A549 (cell line): Measurements from ENCODE around the gene SRSF4. TPM values are rescaled to one million over a fixed set of nuclear protein-coding genes. Genes with fewer than 3 reads are reported as not detected.
A peak's percentile ranks its signal among the peaks of the same experiment; 100 is the strongest.

Experiments used
- ATAC-seq, 2 experiments: fragments of 200-7000 bp in 1 of 2; fragments of >200 bp in 1 of 2; cut with Nextera tagmentation in 1 of 2; cut with Tn5 transposase in 1 of 2; 3 replicates each; pipeline versions ENCODE4 v1.8.0 to v1.9.1; 2018 to 2020; ENCODE audit warnings: mild to moderate bottlenecking in 1 of 2, moderate library complexity in 1 of 2
- CTCF ChIA-PET: fragments of 300-600 bp; sonication (Branson Sonifier 250); formaldehyde crosslinking; extraction: SDS; loops from one replicate; lab custom pipeline; 2021; ENCODE audit warnings: antibody characterized with exemption, inconsistent platforms; lab: Yijun Ruan, JAX
- POLR2A ChIA-PET: fragments of 350-600 bp; formaldehyde crosslinking; extraction: SDS; loops from one replicate; lab custom pipeline; 2021; ENCODE audit warnings: antibody characterized with exemption, inconsistent platforms; lab: Yijun Ruan, JAX
- DNase-seq, 2 experiments: peaks; one replicate each; pipeline versions ENCODE4 v3.0.0 to v3.0.0-alpha.2; 2011 to 2016; ENCODE audit warnings: low read depth in 1 of 2, low spot score in 1 of 2
- FAIRE-seq: peaks from 2 replicates; lab custom pipeline; 2011; peaks lifted over from hg19 to GRCh38; lab: Jason Lieb, UNC
- H3K27ac ChIP-seq, 2 experiments: fragments of >200 bp; sonication (Bioruptor Twin); formaldehyde crosslinking; 3 replicates each; pipeline ENCODE4 v1.5.1; 2016 to 2017
- H3K4me1 ChIP-seq: fragments of >200 bp; sonication (Bioruptor Twin); formaldehyde crosslinking; 3 replicates; pipeline ENCODE4 v1.6.1; 2016
- H3K4me2 ChIP-seq: fragments of >200 bp; sonication (Bioruptor Twin); formaldehyde crosslinking; 3 replicates; pipeline ENCODE4 v1.6.1; 2016
- H3K4me3 ChIP-seq: fragments of >200 bp; sonication (Bioruptor Twin); formaldehyde crosslinking; 3 replicates; pipeline ENCODE4 v1.5.1; 2016
- H3K9me3 ChIP-seq: fragments of >200 bp; sonication (Bioruptor Twin); formaldehyde crosslinking; 3 replicates; pipeline ENCODE4 v1.6.1; 2016
- CEBPB ChIP-seq, 2 experiments: fragments of >200 bp in 1 of 2; sonication (Bioruptor Twin) in 1 of 2; formaldehyde crosslinking in 1 of 2; IDR thresholded peaks; 2 replicates each; pipeline ENCODE4 v1.6.1; 2012 to 2016
- CHD2 ChIP-seq: fragments of 150-350 bp; IDR thresholded peaks from 2 replicates; pipeline ENCODE4 v1.6.1; 2014; ENCODE audit warnings: low read length; ENCODE audit not compliant: partially characterized antibody
- CHD4 ChIP-seq: fragments of 200-600 bp; sonication (generic); IDR thresholded peaks from 2 replicates; pipeline ENCODE4 v1.6.1; 2016; ENCODE audit warnings: antibody characterized with exemption, mild to moderate bottlenecking, borderline replicate concordance
- FOSL2 ChIP-seq, 2 experiments: fragments of 450-650 bp in 1 of 2; fragments of >200 bp in 1 of 2; sonication (Bioruptor Twin) in 1 of 2; formaldehyde crosslinking; IDR thresholded peaks; 2 replicates each; pipeline versions ENCODE4 v1.5.0 to v1.6.1; 2016 to 2020; ENCODE audit warnings: mild to moderate bottlenecking in 1 of 2, moderate library complexity in 1 of 2
- GATA3 ChIP-seq: IDR thresholded peaks from 2 replicates; pipeline ENCODE4 v1.6.1; 2012; ENCODE audit warnings: borderline replicate concordance
- HEYL ChIP-seq: fragments of 250-450 bp; sonication (Bioruptor Pico); IDR thresholded peaks from 2 replicates; pipeline ENCODE4 v1.8.0; 2021; ENCODE audit warnings: mild to moderate bottlenecking, moderate library complexity
- MAFK ChIP-seq: fragments of 450-650 bp; IDR thresholded peaks from 2 replicates; pipeline ENCODE4 v1.6.1; 2014; ENCODE audit not compliant: partially characterized antibody
- NPAS2 ChIP-seq: fragments of 250-450 bp; sonication (Bioruptor Pico); IDR thresholded peaks from 2 replicates; pipeline ENCODE4 v1.8.0; 2022; ENCODE audit warnings: mild to moderate bottlenecking, moderate library complexity, borderline replicate concordance
- POLR2A ChIP-seq: IDR thresholded peaks from 2 replicates; pipeline ENCODE4 v1.6.1; 2012; ENCODE audit warnings: mild to moderate bottlenecking, low read length
- RAD21 ChIP-seq, 2 experiments: fragments of >200 bp in 1 of 2; sonication (Bioruptor Twin) in 1 of 2; formaldehyde crosslinking in 1 of 2; IDR thresholded peaks in 1 of 2; conservative IDR thresholded peaks in 1 of 2; 2 replicates in 1 of 2; 3 replicates in 1 of 2; pipeline ENCODE4 v1.6.1; 2012 to 2018; ENCODE audit warnings: inconsistent platforms in 1 of 2
- RCOR1 ChIP-seq: fragments of 150-350 bp; IDR thresholded peaks from 2 replicates; pipeline ENCODE4 v1.6.1; 2014; ENCODE audit warnings: antibody characterized with exemption, low read length, low read depth
- RNF2 ChIP-seq: fragments of 200-600 bp; sonication (generic); IDR thresholded peaks from 2 replicates; pipeline ENCODE4 v1.6.1; 2016; ENCODE audit warnings: low read depth, mild to moderate bottlenecking, antibody characterized with exemption, moderate library complexity, borderline replicate concordance
- SMC3 ChIP-seq: fragments of >200 bp; sonication (Bioruptor Twin); formaldehyde crosslinking; IDR thresholded peaks from 3 replicates; pipeline ENCODE4 v1.6.1; 2018; ENCODE audit warnings: inconsistent platforms
- TP53 ChIP-seq: fragments of 250-450 bp; sonication (Bioruptor Pico); IDR thresholded peaks from 2 replicates; pipeline ENCODE4 v1.5.0; 2021; ENCODE audit warnings: mild to moderate bottlenecking, moderate library complexity
- ZFP36 ChIP-seq: fragments of 450-650 bp; IDR thresholded peaks from 2 replicates; pipeline ENCODE4 v1.6.1; 2014; ENCODE audit warnings: borderline replicate concordance; ENCODE audit not compliant: partially characterized antibody
- ZNF302 ChIP-seq: fragments of 250-450 bp; sonication (Bioruptor Pico); IDR thresholded peaks from 2 replicates; pipeline ENCODE4 v1.9.0; 2021; ENCODE audit warnings: inconsistent platforms, mild to moderate bottlenecking, moderate library complexity
- ZSCAN20 ChIP-seq: fragments of 250-450 bp; sonication (Bioruptor Pico); IDR thresholded peaks from 2 replicates; pipeline ENCODE4 v1.8.0; 2022; ENCODE audit warnings: mild to moderate bottlenecking, moderate library complexity
- WGBS: methylation state at CpG from one replicate; pipeline ENCODE4 v1.1.6; 2017; ENCODE audit errors: missing lambda C conversion rate; 5-methylcytosine and 5-hydroxymethylcytosine counted together
- polyA plus RNA-seq, 4 experiments: library from polyadenylated mRNA; depleted of rRNA in 3 of 4; stranded (reverse); fragments of >200 nt; fragmentation: RNase III in 1 of 4; extraction: RNeasy Plus Mini Kit Qiagen cat#74134 plus additional on column Dnase treatment in 1 of 4; gene quantifications; 2 replicates in 3 of 4; 3 replicates in 1 of 4; pipeline ENCODE4 v1.2.3, GENCODE V29; 2011 to 2017
- TF ChIP-seq, protein P1 (sequence below): IDR thresholded peaks from 2 replicates; pipeline ENCODE4 v1.6.1; 2012
- TF ChIP-seq, protein P2 (sequence below): fragments of >200 bp; sonication (Bioruptor Twin); formaldehyde crosslinking; IDR thresholded peaks from 3 replicates; pipeline ENCODE4 v1.5.1; 2016
- TF ChIP-seq, protein P3 (sequence below): fragments of >200 bp; sonication (Bioruptor Twin); formaldehyde crosslinking; IDR thresholded peaks from 2 replicates; pipeline ENCODE4 v1.6.1; 2016
- TF ChIP-seq, protein P4 (sequence below): fragments of 150-350 bp; IDR thresholded peaks from 2 replicates; pipeline ENCODE4 v1.6.1; 2014; ENCODE audit warnings: low read depth, mild to moderate bottlenecking, low read length
- TF ChIP-seq, protein P5 (sequence below): fragments of >200 bp; sonication (Bioruptor Twin); formaldehyde crosslinking; IDR thresholded peaks from 3 replicates; pipeline ENCODE4 v1.6.1; 2016

The SRSF4 gene
- polyA plus RNA-seq, 2 of the 4 experiments (the other 2 are of a cell fraction), result 45.6 to 64.5 TPM

DNA sequence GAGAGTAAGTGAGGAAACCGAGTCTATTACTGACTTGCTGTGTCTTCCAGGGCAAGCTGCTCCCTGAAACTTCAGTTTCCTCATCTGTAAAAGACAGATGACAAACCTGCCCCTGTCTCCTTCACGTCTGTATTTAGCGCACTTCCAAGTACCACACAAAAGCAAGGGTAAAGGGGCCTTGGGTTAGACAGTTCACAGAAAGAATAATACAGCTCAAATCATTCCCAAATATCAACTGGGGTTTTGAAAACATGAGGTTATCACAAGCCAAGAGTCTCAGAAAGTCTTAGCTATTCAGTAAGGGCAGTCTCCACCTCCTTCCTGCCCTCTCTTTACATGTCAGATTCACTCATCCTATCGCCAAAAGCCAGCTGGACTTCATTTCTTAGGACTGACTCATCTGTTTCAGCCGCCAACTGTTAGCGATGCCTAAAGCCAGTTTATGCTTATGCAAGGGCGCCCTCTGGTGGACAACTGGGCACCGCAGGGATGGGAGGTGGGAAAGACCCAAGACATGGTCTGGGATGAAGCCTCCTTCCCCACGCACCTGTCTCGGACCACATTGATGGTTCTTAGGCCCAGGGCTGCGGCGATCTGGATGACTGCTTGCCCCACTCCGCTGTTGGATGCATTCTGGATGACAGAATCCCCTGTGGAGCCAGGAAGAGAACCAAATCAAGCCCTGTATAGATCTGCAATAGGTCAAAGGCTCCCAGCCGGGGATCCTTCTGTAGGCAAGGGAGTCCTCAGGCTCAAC is 21.1 kb upstream of the SRSF4 start:
- 29% methylated on average over 11 of the region's 14 CpGs for WGBS
- CTCF ChIA-PET, result interaction anchor here (0.6 to 4.2 kb wide), 30 partner anchors 10 to 1506 kb away, joined by 3 to 30 read pairs (median 4); partner anchors contain the start of genes SRSF4 and TMEM200B
- H3K27ac ChIP-seq, result peak overlapping the region in 1 of 2 experiments; percentile 65; a peak in 3 of 6 replicates
- TF ChIP-seq ZFP36 (no peak), FOSL2 (IDR thresholded peaks at IDR 0.05) (0 out of 2 replicates have a peak, but pooled peaks have one; percentile 29), FOSL2 (CRISPR knock-in tag; IDR thresholded peaks at IDR 0.05) (peak; percentile 85), MAFK (peak; percentile 50), CHD4 (no peak), CEBPB (IDR thresholded peaks at IDR 0.05) (peak in 1 of 2 experiments; percentile 15; a peak in 1 of 4 replicates), SMC3 (peak; percentile 72), RAD21 (conservative IDR thresholded peaks at IDR 0.05 in 1 of 2, IDR thresholded peaks at IDR 0.05 in 1 of 2) (peak; percentile 83 to 91), RNF2 (no peak), GATA3 (no peak), POLR2A (no peak), NPAS2 (CRISPR knock-in tag) (no peak), ZNF302 (CRISPR knock-in tag) (no peak), RCOR1 (no peak), ZSCAN20 (CRISPR knock-in tag) (no peak), CHD2 (no peak), HEYL (CRISPR knock-in tag) (no peak), TP53 (CRISPR knock-in tag) (no peak)
- TF ChIP-seq, protein P1, sequence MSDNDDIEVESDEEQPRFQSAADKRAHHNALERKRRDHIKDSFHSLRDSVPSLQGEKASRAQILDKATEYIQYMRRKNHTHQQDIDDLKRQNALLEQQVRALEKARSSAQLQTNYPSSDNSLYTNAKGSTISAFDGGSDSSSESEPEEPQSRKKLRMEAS, result peak; percentile 35; the same call in 1 of the 2 replicates
- TF ChIP-seq, protein P2, sequence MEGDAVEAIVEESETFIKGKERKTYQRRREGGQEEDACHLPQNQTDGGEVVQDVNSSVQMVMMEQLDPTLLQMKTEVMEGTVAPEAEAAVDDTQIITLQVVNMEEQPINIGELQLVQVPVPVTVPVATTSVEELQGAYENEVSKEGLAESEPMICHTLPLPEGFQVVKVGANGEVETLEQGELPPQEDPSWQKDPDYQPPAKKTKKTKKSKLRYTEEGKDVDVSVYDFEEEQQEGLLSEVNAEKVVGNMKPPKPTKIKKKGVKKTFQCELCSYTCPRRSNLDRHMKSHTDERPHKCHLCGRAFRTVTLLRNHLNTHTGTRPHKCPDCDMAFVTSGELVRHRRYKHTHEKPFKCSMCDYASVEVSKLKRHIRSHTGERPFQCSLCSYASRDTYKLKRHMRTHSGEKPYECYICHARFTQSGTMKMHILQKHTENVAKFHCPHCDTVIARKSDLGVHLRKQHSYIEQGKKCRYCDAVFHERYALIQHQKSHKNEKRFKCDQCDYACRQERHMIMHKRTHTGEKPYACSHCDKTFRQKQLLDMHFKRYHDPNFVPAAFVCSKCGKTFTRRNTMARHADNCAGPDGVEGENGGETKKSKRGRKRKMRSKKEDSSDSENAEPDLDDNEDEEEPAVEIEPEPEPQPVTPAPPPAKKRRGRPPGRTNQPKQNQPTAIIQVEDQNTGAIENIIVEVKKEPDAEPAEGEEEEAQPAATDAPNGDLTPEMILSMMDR, result peak; percentile 80
- TF ChIP-seq, protein P3, sequence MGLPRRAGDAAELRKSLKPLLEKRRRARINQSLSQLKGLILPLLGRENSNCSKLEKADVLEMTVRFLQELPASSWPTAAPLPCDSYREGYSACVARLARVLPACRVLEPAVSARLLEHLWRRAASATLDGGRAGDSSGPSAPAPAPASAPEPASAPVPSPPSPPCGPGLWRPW, result no peak
- TF ChIP-seq, protein P4, sequence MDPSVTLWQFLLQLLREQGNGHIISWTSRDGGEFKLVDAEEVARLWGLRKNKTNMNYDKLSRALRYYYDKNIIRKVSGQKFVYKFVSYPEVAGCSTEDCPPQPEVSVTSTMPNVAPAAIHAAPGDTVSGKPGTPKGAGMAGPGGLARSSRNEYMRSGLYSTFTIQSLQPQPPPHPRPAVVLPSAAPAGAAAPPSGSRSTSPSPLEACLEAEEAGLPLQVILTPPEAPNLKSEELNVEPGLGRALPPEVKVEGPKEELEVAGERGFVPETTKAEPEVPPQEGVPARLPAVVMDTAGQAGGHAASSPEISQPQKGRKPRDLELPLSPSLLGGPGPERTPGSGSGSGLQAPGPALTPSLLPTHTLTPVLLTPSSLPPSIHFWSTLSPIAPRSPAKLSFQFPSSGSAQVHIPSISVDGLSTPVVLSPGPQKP, result no peak
- TF ChIP-seq, protein P5, sequence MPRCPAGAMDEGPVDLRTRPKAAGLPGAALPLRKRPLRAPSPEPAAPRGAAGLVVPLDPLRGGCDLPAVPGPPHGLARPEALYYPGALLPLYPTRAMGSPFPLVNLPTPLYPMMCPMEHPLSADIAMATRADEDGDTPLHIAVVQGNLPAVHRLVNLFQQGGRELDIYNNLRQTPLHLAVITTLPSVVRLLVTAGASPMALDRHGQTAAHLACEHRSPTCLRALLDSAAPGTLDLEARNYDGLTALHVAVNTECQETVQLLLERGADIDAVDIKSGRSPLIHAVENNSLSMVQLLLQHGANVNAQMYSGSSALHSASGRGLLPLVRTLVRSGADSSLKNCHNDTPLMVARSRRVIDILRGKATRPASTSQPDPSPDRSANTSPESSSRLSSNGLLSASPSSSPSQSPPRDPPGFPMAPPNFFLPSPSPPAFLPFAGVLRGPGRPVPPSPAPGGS, result no peak
- POLR2A ChIA-PET, result interaction anchor here (0.6 to 1.2 kb wide), 3 partner anchors 21 to 652 kb away, joined by 3 to 9 read pairs (median 4); partner anchors contain the start of gene SRSF4
- H3K4me2 ChIP-seq, result peak overlapping the region; percentile 16; the same call in 1 of the 3 replicates
- no peaks in the 10 kb centered on the region for H3K9me3 ChIP-seq
- ATAC-seq (peak; percentile 96 to 99), FAIRE-seq (peak; percentile 67), DNase-seq (peak; percentile 88 to 90)
- no peak overlapping the region for H3K4me3 ChIP-seq
- peaks cover 6% of the 10 kb centered on the region for H3K4me1 ChIP-seq
